Limb (tissue), 2 donors: ENCODE results near the gene MEPE.
"Not testable (repeated sequence)": the region's sequence is repeated elsewhere in the genome, so short reads cannot be mapped to it uniquely, and the experiment has no call there.

Source experiments
- DNase-seq, 2 donors: peaks; one replicate each; pipeline ENCODE4 v3.0.0-alpha.2; 2016; ENCODE audit errors: extremely low spot score in 2 of 2

The MEPE gene

GRCh38 chr4:87882321-87882720, 49.6 kb downstream of the MEPE start:
- no peak for DNase-seq

GRCh38 chr4:87882861-87883260, 50.1 kb downstream of the MEPE start:
- DNase-seq = no peak

DNA sequence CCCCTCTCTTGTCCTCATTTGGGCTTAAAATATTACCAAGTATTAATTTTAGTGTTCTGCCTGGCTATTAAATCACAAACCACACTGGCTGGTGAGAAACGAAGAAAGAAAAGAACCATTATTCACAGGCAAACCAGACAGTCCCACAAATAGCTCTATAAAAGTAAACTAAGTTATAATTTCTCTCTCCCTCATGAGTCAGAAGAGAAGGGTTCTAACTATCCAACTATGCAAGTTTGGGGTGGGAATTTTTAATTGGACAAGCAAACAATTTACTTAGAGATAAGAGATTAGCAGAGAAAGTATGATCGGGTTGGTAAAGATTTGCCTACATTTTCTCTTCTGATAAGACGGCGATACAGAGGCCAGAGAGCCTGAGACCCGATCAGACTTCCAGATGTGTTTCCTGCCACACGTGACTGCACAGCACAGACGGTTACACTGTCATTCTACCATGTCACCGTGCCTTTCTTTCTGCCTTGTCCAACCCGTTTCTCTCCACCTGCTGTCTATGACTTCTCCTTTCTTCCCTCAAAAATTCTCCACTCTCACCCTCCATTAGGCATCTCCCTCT, 52.3 kb downstream of the MEPE start:
- no peak for DNase-seq

GRCh38 chr4:87886083-87886482, 53.3 kb downstream of the MEPE start:
- DNase-seq = no peak

DNA sequence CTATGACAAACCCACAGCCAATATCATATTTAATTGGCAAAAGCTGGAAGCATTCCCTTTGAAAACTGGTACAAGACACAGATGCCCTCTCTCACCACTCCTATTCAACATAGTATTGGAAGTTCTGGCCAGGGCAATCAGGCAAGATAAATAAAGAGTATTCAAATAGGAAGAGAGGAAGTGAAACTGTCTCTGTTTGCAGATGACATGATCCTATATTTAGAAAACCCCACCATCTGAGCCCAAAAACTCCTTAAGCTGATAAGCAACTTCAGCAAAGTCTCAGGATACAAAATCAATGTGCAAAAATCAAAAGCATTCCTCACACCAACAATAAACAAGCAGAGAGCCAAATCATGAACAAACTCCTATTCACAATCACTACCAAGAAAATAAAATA, 58.0 kb downstream of the MEPE start:
- not testable (repeated sequence) for DNase-seq

DNA sequence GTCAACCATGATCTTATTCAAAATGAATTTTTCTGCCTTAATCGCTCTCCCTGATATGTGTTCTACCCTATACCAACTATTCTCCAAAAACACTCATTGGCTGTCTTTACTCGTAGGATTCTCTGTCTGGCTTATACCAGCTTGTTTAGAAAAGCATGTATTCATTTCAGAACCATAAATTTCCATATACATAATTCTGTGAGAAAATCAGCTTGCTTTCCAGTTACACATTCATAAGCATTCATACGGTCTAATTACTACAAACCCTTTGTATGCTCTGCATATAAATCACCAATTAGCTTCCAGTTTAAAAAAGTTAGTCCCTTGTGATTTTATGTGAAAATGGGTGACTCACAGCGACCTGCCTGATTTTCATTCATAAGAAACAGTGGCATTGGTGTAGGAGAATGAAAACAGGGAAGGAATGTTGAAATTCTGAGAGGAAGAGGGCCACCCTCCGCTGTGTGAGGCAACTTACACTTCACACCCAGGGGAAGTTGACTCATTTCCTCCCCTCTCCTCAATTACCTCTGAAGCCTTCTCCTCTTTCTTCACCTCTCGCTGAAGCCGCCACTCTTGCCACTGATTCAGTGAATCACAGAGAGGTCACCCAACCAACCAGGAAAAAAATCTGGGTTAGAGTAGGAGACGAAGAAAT, 63.3 kb downstream of the MEPE start:
- DNase-seq = no peak
